OCI-LY7 (cell line): ENCODE results near the gene DTYMK. TPM values are rescaled to one million over a fixed set of nuclear protein-coding genes. Genes with fewer than 3 reads are reported as not detected.

Experiments used
- BruUV-seq: library from RNA; stranded (reverse); fragments of 400-500 nt; replicated peaks from 2 replicates; lab custom pipeline; 2021; lab: Mats Ljungman, UMichigan
- CTCF ChIA-PET: fragments of 300-600 bp; sonication (Branson Sonifier 250); formaldehyde crosslinking; loops from one replicate; lab custom pipeline; 2022; ENCODE audit warnings: antibody characterized with exemption; ENCODE audit not compliant: unreplicated experiment; lab: Charles Lee
- POLR2A ChIA-PET: fragments of 300-600 bp; sonication (Branson Sonifier 250); formaldehyde crosslinking; loops from one replicate; lab custom pipeline; 2022; ENCODE audit warnings: antibody characterized with exemption; lab: Charles Lee
- DNase-seq: peaks from one replicate; pipeline ENCODE4 v3.0.0-alpha.2; 2015; ENCODE audit warnings: low spot score
- H2AFZ ChIP-seq: fragments of 200-600 bp; sonication (generic), shearing (Covaris generic); 2 replicates; pipeline ENCODE4 v1.6.1; 2014; ENCODE audit warnings: mild to moderate bottlenecking, antibody characterized with exemption, low read length, moderate library complexity
- H3K27ac ChIP-seq: fragments of 200-600 bp; sonication (generic); 2 replicates; pipeline ENCODE4 v1.5.1; 2014; ENCODE audit warnings: mixed run types, low read depth, mild to moderate bottlenecking, moderate library complexity, low read length, inconsistent platforms; ENCODE audit not compliant: poor library complexity, severe bottlenecking
- H3K36me3 ChIP-seq: fragments of 200-600 bp; sonication (generic); 2 replicates; pipeline ENCODE4 v1.6.1; 2014; ENCODE audit warnings: mild to moderate bottlenecking, antibody characterized with exemption, low read length, moderate library complexity, mixed read lengths; ENCODE audit not compliant: insufficient read depth
- H3K4me1 ChIP-seq: fragments of 200-600 bp; sonication (generic); 2 replicates; pipeline ENCODE4 v1.5.1; 2014; ENCODE audit warnings: mild to moderate bottlenecking, low read length; ENCODE audit not compliant: insufficient read depth, poor library complexity, severe bottlenecking
- H3K4me2 ChIP-seq: fragments of 200-600 bp; sonication (generic); 2 replicates; pipeline ENCODE4 v1.6.1; 2014; ENCODE audit warnings: mild to moderate bottlenecking, low read length
- H3K4me3 ChIP-seq: fragments of 200-600 bp; sonication (generic); 2 replicates; pipeline ENCODE4 v1.5.1; 2014; ENCODE audit warnings: mild to moderate bottlenecking, low read depth, low read length; ENCODE audit not compliant: poor library complexity, severe bottlenecking
- H3K79me2 ChIP-seq: fragments of 200-600 bp; sonication (generic); 2 replicates; pipeline ENCODE4 v1.6.1; 2016; ENCODE audit warnings: low read depth, mild to moderate bottlenecking, low read length, moderate library complexity, mixed read lengths; ENCODE audit not compliant: insufficient read depth
- H3K9me2 ChIP-seq: fragments of 200-600 bp; sonication (generic); 2 replicates; pipeline ENCODE4 v1.6.1; 2016; ENCODE audit warnings: mild to moderate bottlenecking, low read length, mixed read lengths; ENCODE audit not compliant: insufficient read depth
- H3K9me3 ChIP-seq: fragments of 200-600 bp; sonication (generic); 2 replicates; pipeline ENCODE4 v1.6.1; 2014; ENCODE audit warnings: mild to moderate bottlenecking, mixed run types, low read length, mixed read lengths
- H4K20me1 ChIP-seq: fragments of 200-600 bp; sonication (generic); 2 replicates; pipeline ENCODE4 v1.6.1; 2014; ENCODE audit warnings: mild to moderate bottlenecking, antibody characterized with exemption, low read length, moderate library complexity, mixed read lengths; ENCODE audit not compliant: insufficient read depth
- EZH2phosphoT487 ChIP-seq: fragments of 200-600 bp; sonication (generic); IDR thresholded peaks from 2 replicates; pipeline ENCODE4 v1.6.1; 2018; ENCODE audit warnings: low read depth, borderline replicate concordance, mild to moderate bottlenecking, mixed run types, antibody characterized with exemption, low read length, moderate library complexity, mixed read lengths
- intact Hi-C: fragments of 100-400 bp; cut with micrococcal nuclease; formaldehyde crosslinking; loops from one replicate; pipeline ENCODE4 v1.10.0; 2022; ENCODE audit not compliant: unreplicated experiment
- total RNA-seq, 2 experiments: library from RNA; depleted of rRNA in 1 of 2; stranded (reverse); fragments of >200 nt in 1 of 2; shearing (Covaris generic) in 1 of 2; gene quantifications; 2 replicates each; pipeline ENCODE4 v1.2.3, GENCODE V29; 2014 to 2022
- TF ChIP-seq, protein P1 (sequence below): fragments of 200-600 bp; sonication (generic); conservative IDR thresholded peaks from 2 replicates; pipeline ENCODE4 v1.5.1; 2014; ENCODE audit warnings: mild to moderate bottlenecking, antibody characterized with exemption, low read length, moderate library complexity, mixed read lengths

Gene DTYMK
- total RNA-seq, 2 experiments from 2014 or later = 118 to 129 TPM

DNA sequence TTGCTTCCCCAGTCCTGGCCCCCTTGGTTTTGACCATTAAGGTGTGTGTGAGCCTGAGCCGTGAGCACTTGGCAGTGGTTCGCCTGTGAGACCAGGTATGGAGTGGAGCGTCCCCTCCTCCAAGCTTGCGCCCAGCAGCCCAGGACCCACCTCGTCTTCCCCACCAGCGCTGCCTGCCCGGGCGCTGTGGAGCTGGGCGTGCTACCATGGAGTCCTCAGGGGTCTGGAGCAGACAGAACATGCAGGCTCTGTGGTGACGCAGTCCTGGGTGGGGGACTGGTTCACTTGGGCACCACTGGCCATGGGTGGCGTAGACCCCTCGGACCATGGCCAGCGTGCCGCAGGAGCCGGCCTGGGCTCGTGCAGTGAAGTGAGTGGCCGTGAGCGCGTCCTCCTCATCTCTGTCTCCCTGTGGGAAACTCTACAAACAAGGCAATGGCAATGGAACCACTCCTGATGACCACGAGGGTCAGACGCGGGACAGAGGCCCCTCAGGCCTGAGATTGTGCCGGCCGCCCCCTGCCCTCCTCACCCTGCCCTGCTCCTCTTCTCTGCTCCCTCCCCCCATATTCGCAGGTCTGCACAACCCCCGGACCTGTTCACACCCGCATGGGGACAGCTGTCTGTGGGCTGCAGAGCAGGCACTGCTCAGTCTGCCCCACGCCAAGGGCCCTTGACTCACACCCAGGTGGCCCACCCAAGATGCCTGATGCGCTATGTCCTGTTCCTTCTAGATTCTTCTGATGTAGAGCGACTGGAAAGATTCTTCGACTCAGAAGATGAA, 15.0 kb downstream of the DTYMK start:
- Histone ChIP-seq H3K4me3 (no peak overlapping the region), H2AFZ (no peak overlapping the region), H3K27ac (no peak overlapping the region), H3K4me2 (no peak overlapping the region), H3K36me3 (peaks cover 84% of the 10 kb centered on the region), H3K9me3 (no peaks in the 10 kb centered on the region), H4K20me1 (no peaks in the 10 kb centered on the region), H3K9me2 (no peaks in the 10 kb centered on the region), H3K79me2 (no peaks in the 10 kb centered on the region), H3K4me1 (no peaks in the 10 kb centered on the region)
- POLR2A ChIA-PET = no interaction called here
- no TSS peak for BruUV-seq
- intact Hi-C loops = no loop called here
- no peak for DNase-seq
- CTCF ChIA-PET = no interaction called here
- no peak for TF ChIP-seq EZH2phosphoT487
- TF ChIP-seq, protein P1, sequence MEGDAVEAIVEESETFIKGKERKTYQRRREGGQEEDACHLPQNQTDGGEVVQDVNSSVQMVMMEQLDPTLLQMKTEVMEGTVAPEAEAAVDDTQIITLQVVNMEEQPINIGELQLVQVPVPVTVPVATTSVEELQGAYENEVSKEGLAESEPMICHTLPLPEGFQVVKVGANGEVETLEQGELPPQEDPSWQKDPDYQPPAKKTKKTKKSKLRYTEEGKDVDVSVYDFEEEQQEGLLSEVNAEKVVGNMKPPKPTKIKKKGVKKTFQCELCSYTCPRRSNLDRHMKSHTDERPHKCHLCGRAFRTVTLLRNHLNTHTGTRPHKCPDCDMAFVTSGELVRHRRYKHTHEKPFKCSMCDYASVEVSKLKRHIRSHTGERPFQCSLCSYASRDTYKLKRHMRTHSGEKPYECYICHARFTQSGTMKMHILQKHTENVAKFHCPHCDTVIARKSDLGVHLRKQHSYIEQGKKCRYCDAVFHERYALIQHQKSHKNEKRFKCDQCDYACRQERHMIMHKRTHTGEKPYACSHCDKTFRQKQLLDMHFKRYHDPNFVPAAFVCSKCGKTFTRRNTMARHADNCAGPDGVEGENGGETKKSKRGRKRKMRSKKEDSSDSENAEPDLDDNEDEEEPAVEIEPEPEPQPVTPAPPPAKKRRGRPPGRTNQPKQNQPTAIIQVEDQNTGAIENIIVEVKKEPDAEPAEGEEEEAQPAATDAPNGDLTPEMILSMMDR = no peak

DNA sequence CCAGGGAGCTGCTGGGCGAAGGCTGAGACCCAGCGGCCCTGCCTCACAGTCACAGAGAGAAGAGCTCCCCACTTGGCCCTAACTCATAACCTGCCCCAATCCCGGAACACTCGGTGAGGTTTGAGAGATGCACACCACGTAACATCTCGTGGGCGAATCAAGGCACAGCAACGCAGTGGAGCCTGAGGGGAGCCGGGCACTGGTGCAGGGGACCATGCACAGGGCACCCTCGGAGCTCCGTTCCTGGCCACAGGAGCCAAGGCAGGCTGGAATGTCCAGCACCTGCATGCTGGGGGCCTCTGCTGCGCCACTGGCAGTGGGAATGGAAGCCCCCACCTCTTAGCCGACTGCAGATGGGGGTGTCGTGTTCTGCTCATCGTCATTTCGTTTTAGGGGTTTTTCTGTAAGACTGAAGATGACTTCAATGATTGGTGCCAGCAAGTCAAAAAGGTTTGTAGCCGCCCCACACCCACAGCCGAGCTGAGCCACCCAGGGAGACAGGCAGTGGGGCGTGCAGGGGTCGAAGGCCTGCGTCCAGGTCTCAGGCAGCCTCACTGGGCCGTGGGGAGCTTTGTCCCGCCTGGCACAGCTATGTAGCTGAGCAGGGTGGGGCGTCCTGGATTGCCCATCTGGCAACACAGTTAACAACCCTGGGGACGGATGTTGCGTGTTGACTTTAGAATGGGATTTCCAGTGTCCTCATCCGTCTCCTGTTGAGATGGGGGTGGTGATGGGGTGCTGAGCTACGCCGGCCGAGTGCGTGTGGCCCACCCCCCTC, 16.1 kb downstream of the DTYMK start:
- Histone ChIP-seq H3K27ac (no peak overlapping the region), H2AFZ (no peak overlapping the region), H3K4me3 (no peak overlapping the region), H3K36me3 (peaks cover 73% of the 10 kb centered on the region), H3K9me3 (no peaks in the 10 kb centered on the region), H3K4me1 (no peaks in the 10 kb centered on the region), H3K9me2 (no peaks in the 10 kb centered on the region), H4K20me1 (no peaks in the 10 kb centered on the region), H3K79me2 (no peaks in the 10 kb centered on the region), H3K4me2 (no peak overlapping the region)
- TF ChIP-seq, protein P1 = no peak
- no peak for TF ChIP-seq EZH2phosphoT487
- intact Hi-C loops = no loop called here
- ChIA-PET POLR2A (no interaction called here), CTCF (no interaction called here)
- no peak for DNase-seq
- no TSS peak for BruUV-seq
